ENCODE results near the gene GPRASP1.

The GPRASP1 gene

DNA sequence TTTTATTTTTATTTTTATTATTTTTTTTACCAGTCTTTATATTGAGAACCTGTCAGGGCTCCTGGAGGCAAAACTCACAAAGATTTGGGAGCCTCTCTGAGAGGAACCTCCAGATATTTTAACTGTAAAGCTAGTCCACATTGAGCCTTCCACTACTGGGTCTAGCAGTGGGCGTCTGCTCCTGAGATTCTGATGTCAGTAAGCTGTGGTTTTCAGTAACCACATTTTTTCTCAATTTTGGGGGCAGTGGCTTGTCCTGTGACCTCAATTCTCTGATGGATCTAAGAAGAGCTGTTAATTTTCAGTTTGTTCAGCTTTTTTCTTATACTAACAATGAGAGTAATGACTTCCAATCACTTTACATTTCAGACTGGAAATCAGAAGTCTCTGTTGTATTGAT lies 23.6 kb upstream of the GPRASP1 start:
- no peaks in the 10 kb centered on the region for H3K36me3 ChIP-seq
- intact Hi-C loops (cut with DNase I; ENCODE audit: low total_unique reads) = no loop called here
- no peak for DNase-seq
- no peak overlapping the region for H3K27ac ChIP-seq
- H3K4me3 ChIP-seq = no peak overlapping the region
- H3K27me3 ChIP-seq = no peaks in the 10 kb centered on the region
- TF ChIP-seq, protein P1, sequence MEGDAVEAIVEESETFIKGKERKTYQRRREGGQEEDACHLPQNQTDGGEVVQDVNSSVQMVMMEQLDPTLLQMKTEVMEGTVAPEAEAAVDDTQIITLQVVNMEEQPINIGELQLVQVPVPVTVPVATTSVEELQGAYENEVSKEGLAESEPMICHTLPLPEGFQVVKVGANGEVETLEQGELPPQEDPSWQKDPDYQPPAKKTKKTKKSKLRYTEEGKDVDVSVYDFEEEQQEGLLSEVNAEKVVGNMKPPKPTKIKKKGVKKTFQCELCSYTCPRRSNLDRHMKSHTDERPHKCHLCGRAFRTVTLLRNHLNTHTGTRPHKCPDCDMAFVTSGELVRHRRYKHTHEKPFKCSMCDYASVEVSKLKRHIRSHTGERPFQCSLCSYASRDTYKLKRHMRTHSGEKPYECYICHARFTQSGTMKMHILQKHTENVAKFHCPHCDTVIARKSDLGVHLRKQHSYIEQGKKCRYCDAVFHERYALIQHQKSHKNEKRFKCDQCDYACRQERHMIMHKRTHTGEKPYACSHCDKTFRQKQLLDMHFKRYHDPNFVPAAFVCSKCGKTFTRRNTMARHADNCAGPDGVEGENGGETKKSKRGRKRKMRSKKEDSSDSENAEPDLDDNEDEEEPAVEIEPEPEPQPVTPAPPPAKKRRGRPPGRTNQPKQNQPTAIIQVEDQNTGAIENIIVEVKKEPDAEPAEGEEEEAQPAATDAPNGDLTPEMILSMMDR (IDR thresholded peaks at IDR 0.05) = no peak
- H3K9me3 ChIP-seq = no peaks in the 10 kb centered on the region
- H3K4me1 ChIP-seq = no peaks in the 10 kb centered on the region

DNA sequence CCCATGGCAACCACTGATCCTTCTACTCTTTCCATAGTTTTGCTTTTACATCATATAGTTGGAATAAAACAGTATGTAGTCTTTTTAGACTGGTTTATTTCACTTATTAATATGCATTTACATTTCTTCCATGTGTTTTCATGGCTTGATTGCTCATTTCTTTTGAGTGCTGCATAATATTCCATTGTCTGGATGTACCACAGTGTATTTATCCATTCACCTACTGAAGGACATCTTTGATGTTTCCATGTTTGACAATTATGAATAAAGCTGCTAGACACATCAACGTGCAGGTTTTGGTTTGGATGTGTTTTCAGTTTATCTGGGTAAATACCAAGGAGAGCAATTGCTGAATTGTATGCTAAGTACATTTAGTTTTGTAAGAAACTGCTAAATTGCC lies 13.7 kb upstream of the GPRASP1 start:
- no peak overlapping the region for H3K27ac ChIP-seq
- H3K4me3 ChIP-seq = no peak overlapping the region
- no peaks in the 10 kb centered on the region for H3K4me1 ChIP-seq
- TF ChIP-seq, protein P1 (IDR thresholded peaks at IDR 0.05) = no peak
- H3K27me3 ChIP-seq = no peaks in the 10 kb centered on the region
- DNase-seq = no peak
- no peaks in the 10 kb centered on the region for H3K9me3 ChIP-seq
- intact Hi-C loops (cut with DNase I; ENCODE audit: low total_unique reads) = no loop called here
- H3K36me3 ChIP-seq = peaks cover 0 to 4% (median 0%) of the 10 kb centered on the region in 3 donors

DNA sequence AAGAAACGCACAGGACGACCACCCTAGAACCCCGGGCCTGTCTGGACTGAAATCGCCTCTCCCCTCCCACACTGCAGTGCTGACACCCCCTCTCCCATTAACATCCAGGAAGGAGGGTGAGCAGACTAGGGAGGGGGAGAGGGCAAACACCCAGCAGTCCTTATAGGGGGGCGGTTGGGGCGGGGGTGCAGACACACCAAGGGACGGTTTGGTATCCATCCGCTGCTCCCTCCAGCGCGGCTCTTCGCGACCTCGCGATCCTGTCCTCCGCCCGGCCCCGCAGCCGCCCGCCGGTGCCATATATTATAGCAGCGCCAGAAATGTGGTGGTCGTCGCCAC lies 411 bp upstream of the GPRASP1 start:
- Histone ChIP-seq H3K27me3 (no peaks in the 10 kb centered on the region), H3K36me3 (no peaks in the 10 kb centered on the region), H3K4me1 (peaks cover 0 to 12% (median 5%) of the 10 kb centered on the region in 4 donors), H3K4me3 (peak overlapping the region; percentile 66 to 69), H3K27ac (peak overlapping the region; percentile 80 to 82), H3K9me3 (peaks cover 0 to 7% (median 0%) of the 10 kb centered on the region in 3 donors)
- TF ChIP-seq, protein P1 (IDR thresholded peaks at IDR 0.05) = no peak
- DNase-seq = no peak
- intact Hi-C loops (cut with DNase I; ENCODE audit: low total_unique reads) = loop anchor here (5.0 kb wide), 1 partner anchor 1041 kb away; no protein-coding TSS in a partner anchor

DNA sequence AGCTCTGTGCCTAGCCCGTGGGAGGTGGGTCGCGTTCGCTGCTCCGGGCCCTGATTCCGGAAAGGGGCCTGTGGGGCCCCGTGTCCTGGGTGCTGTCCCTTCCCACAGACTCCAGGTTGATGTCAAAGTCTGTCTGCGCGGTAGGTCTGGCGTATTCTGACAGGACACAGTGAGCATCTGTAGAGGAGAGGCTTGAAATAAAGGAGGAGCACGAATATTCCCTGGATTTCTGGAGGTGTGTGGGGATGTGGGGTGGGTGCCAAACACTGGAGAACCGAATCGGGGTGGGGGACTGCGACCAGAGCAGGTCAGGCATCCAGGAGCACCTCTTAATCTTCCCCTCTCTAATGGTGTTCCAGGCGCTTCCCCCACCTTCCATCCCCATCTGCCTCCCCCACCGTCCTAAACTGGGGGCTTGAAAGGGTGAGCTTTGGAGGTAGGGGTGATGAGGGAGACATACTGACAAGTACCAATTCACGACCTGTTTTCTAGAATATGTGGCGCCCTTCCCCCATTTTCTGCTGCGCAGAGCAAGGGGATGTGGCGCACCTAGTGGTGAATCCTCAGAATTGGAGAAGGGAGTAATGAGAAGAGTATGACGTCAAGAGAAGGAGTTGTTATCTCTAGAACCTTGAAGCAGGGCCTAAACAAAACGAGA lies 877 bp downstream of the GPRASP1 start:
- peak overlapping the region; percentile 80 to 82 for H3K27ac ChIP-seq
- DNase-seq = peak; percentile 42 to 69
- no peaks in the 10 kb centered on the region for H3K27me3 ChIP-seq
- H3K4me1 ChIP-seq = peaks cover 0 to 12% (median 5%) of the 10 kb centered on the region in 4 donors
- H3K4me3 ChIP-seq = peak overlapping the region; percentile 66 to 69
- TF ChIP-seq, protein P1 (IDR thresholded peaks at IDR 0.05) = peak; percentile 48 to 53
- H3K36me3 ChIP-seq = no peaks in the 10 kb centered on the region
- no peaks in the 10 kb centered on the region for H3K9me3 ChIP-seq
- intact Hi-C loops (cut with DNase I; ENCODE audit: low total_unique reads) = loop anchor here (5.0 kb wide), 1 partner anchor 1040 kb away; no protein-coding TSS in a partner anchor

DNA sequence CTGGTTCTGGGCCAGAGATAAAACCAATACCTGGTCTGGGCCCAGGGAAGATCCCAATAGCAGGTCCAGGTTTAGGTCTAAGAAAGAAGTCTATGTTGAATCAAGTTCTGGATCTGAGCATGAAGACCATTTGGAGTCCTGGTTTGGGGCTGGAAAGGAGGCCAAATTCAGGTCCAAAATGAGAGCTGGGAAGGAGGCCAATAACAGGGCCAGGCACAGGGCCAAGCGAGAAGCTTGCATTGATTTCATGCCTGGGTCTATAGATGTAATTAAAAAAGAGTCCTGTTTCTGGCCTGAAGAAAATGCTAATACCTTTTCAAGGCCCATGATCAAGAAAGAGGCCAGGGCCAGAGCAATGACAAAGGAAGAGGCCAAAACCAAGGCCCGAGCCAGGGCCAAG lies 3.4 kb downstream of the GPRASP1 start:
- Histone ChIP-seq H3K36me3 (no peaks in the 10 kb centered on the region), H3K27ac (no peak overlapping the region), H3K9me3 (no peaks in the 10 kb centered on the region), H3K4me1 (peaks cover 0 to 12% (median 5%) of the 10 kb centered on the region in 4 donors), H3K27me3 (no peaks in the 10 kb centered on the region), H3K4me3 (no peak overlapping the region)
- no peak for DNase-seq
- TF ChIP-seq, protein P1 (IDR thresholded peaks at IDR 0.05) = no peak
- intact Hi-C loops (cut with DNase I; ENCODE audit: low total_unique reads) = loop anchor here (5.0 kb wide), 1 partner anchor 1038 kb away; no protein-coding TSS in a partner anchor
